ENCODE data around the gene ADAM11. TPM values are rescaled to one million over a fixed set of nuclear protein-coding genes. Genes with fewer than 3 reads are reported as not detected.

Gene ADAM11
- total and polyA plus RNA-seq, 2 of the 8 experiments (the other 6 are each of a cell fraction or from before 2014, with no cell fraction given): 2.3 to 2.9 TPM

- no peak for TF ChIP-seq CTCF (IDR thresholded peaks at IDR 0.05; ENCODE audit: control extremely low read depth in 1 of 3, insufficient read depth in 1 of 3, low read depth in 1 of 3, low read length in 3 of 3)
- TF ChIP-seq BCL11A (IDR thresholded peaks at IDR 0.05; ENCODE audit: low read depth in 2 of 2, low read length in 2 of 2): no peak
- TF ChIP-seq PHF8 (conservative IDR thresholded peaks at IDR 0.05; ENCODE audit: low read depth, low read length): no peak
- no peak for TF ChIP-seq SIRT6 (IDR thresholded peaks at IDR 0.05; ENCODE audit: low read length)
- TF ChIP-seq KDM5A (IDR thresholded peaks at IDR 0.05; ENCODE audit: low read length): no peak
- TF ChIP-seq SP1 (IDR thresholded peaks at IDR 0.05; ENCODE audit: low read depth, low read length): no peak
- TF ChIP-seq ATF3 (IDR thresholded peaks at IDR 0.05; ENCODE audit: insufficient read depth, low read depth, low read length): no peak
Observed at GRCh38 chr17:44734272-44734671, 24.5 kb upstream of the ADAM11 start (continued).

Data from H1 (cell line).